IMR-90 (cell line): ENCODE results near the gene ZMIZ1. TPM values are rescaled to one million over a fixed set of nuclear protein-coding genes. Genes with fewer than 3 reads are reported as not detected.
A peak's percentile ranks its signal among the peaks of the same experiment; 100 is the strongest.

ENCODE experiments used
- ATAC-seq: fragments of 200-7000 bp; cut with Tn5 transposase; 2 replicates; pipeline ENCODE4 v1.9.1; 2020; ENCODE audit warnings: low read depth, mild to moderate bottlenecking, moderate library complexity
- BruUV-seq: library from RNA; stranded (reverse); fragments of 400-500 nt; replicated peaks from 2 replicates; lab custom pipeline; 2021; lab: Mats Ljungman, UMichigan
- CTCF ChIA-PET: fragments of 300-600 bp; formaldehyde crosslinking; extraction: SDS; loops from one replicate; lab custom pipeline; 2021; ENCODE audit warnings: antibody characterized with exemption; lab: Yijun Ruan, JAX
- POLR2A ChIA-PET: fragments of 300-600 bp; sonication (Branson Sonifier 250); formaldehyde crosslinking; loops from one replicate; lab custom pipeline; 2022; ENCODE audit warnings: antibody characterized with exemption; ENCODE audit not compliant: unreplicated experiment; lab: Charles Lee
- DNase-seq: peaks from one replicate; pipeline ENCODE4 v3.0.0; 2013
- H2AFZ ChIP-seq: replicated peaks from 2 replicates; pipeline ENCODE3; 2013; ENCODE audit warnings: low read length, mild to moderate bottlenecking; ENCODE audit not compliant: poor library complexity
- H2AK5ac ChIP-seq: 2 replicates; pipeline ENCODE4 v1.6.1; 2013; ENCODE audit warnings: low read depth, low read length, inconsistent platforms
- H2AK9ac ChIP-seq: replicated peaks from 2 replicates; pipeline ENCODE3; 2013; ENCODE audit warnings: mild to moderate bottlenecking, low read depth, low read length, moderate library complexity; ENCODE audit not compliant: poor library complexity
- H2BK120ac ChIP-seq: 2 replicates; pipeline ENCODE4 v1.6.1; 2013; ENCODE audit warnings: low read depth, low read length, inconsistent platforms
- H2BK15ac ChIP-seq: 3 replicates; pipeline ENCODE4 v1.6.1; 2013; ENCODE audit warnings: low read depth, low read length, inconsistent platforms
- H2BK20ac ChIP-seq: 2 replicates; pipeline ENCODE4 v1.6.1; 2013; ENCODE audit warnings: low read depth, mild to moderate bottlenecking, inconsistent platforms, low read length, moderate library complexity
- H2BK5ac ChIP-seq: 2 replicates; pipeline ENCODE4 v1.6.1; 2013; ENCODE audit warnings: mild to moderate bottlenecking, low read depth, low read length, inconsistent platforms; ENCODE audit not compliant: poor library complexity, severe bottlenecking
- H3K14ac ChIP-seq: replicated peaks from 2 replicates; pipeline ENCODE4 v1.6.1; 2013; ENCODE audit warnings: low read depth, low read length, inconsistent platforms
- H3K18ac ChIP-seq: 2 replicates; pipeline ENCODE4 v1.6.1; 2013; ENCODE audit warnings: low read depth, low read length, control low read depth
- H3K23ac ChIP-seq: 2 replicates; pipeline ENCODE4 v1.6.1; 2013; ENCODE audit warnings: low read depth, low read length, inconsistent platforms
- H3K27ac ChIP-seq: 2 replicates; pipeline ENCODE4 v1.5.1; 2013; ENCODE audit warnings: mild to moderate bottlenecking, control low read depth, low read length; ENCODE audit not compliant: insufficient read depth
- H3K27me3 ChIP-seq: 2 replicates; pipeline ENCODE4 v1.6.1; 2013; ENCODE audit warnings: low read length; ENCODE audit not compliant: control insufficient read depth, insufficient read depth
- H3K36me3 ChIP-seq: 2 replicates; pipeline ENCODE4 v1.6.1; 2013; ENCODE audit warnings: low read length, mixed read lengths; ENCODE audit not compliant: control insufficient read depth, insufficient read depth
- H3K4ac ChIP-seq: 2 replicates; pipeline ENCODE4 v1.6.1; 2013; ENCODE audit warnings: low read depth, low read length, inconsistent platforms
- H3K4me1 ChIP-seq: 2 replicates; pipeline ENCODE4 v1.6.1; 2013; ENCODE audit warnings: low read length, mixed read lengths; ENCODE audit not compliant: control insufficient read depth, insufficient read depth
- H3K4me2 ChIP-seq: 2 replicates; pipeline ENCODE4 v1.6.1; 2013; ENCODE audit warnings: low read depth, mild to moderate bottlenecking, control low read depth, low read length, moderate library complexity
- H3K4me3 ChIP-seq: 2 replicates; pipeline ENCODE4 v1.5.1; 2013; ENCODE audit warnings: low read depth, mild to moderate bottlenecking, control low read depth, low read length, moderate library complexity; ENCODE audit not compliant: insufficient read depth
- H3K56ac ChIP-seq: 2 replicates; pipeline ENCODE4 v1.6.1; 2013; ENCODE audit warnings: low read length, inconsistent platforms; ENCODE audit not compliant: insufficient read depth; ENCODE audit errors: extremely low read depth
- H3K79me1 ChIP-seq, 2 experiments: 2 replicates each; pipeline ENCODE4 v1.6.1; 2013; ENCODE audit warnings: low read length in 2 of 2, inconsistent platforms in 1 of 2, low read depth in 1 of 2
- H3K9ac ChIP-seq: 2 replicates; pipeline ENCODE4 v1.6.1; 2013; ENCODE audit warnings: low read depth, low read length, control low read depth
- H3K9me1 ChIP-seq: 2 replicates; pipeline ENCODE4 v1.6.1; 2013; ENCODE audit warnings: low read length, inconsistent platforms; ENCODE audit not compliant: insufficient read depth
- H3K9me3 ChIP-seq: 2 replicates; pipeline ENCODE4 v1.6.1; 2013; ENCODE audit warnings: low read length; ENCODE audit not compliant: control insufficient read depth, insufficient read depth
- H4K20me1 ChIP-seq: 2 replicates; pipeline ENCODE4 v1.6.1; 2013; ENCODE audit warnings: low read length, inconsistent platforms; ENCODE audit not compliant: insufficient read depth
- H4K5ac ChIP-seq: 2 replicates; pipeline ENCODE4 v1.6.1; 2013; ENCODE audit warnings: mild to moderate bottlenecking, low read depth, low read length, control low read depth
- H4K8ac ChIP-seq, 2 experiments: 2 replicates each; pipeline ENCODE4 v1.6.1; 2013; ENCODE audit warnings: low read depth in 2 of 2, low read length in 2 of 2, control low read depth in 1 of 2, inconsistent platforms in 1 of 2
- H4K91ac ChIP-seq: 2 replicates; pipeline ENCODE4 v1.6.1; 2013; ENCODE audit warnings: low read depth, low read length, inconsistent platforms; ENCODE audit not compliant: insufficient read depth
- BHLHE40 ChIP-seq: fragments of 150-350 bp; IDR thresholded peaks from 2 replicates; pipeline ENCODE4 v1.6.1; 2016; ENCODE audit warnings: mild to moderate bottlenecking, low read depth, low read length
- CEBPB ChIP-seq: IDR thresholded peaks from 2 replicates; pipeline ENCODE4 v1.6.1; 2012; ENCODE audit warnings: low read depth, low read length, improper control_type of control experiment
- CHD1 ChIP-seq: IDR thresholded peaks from 2 replicates; pipeline ENCODE4 v1.6.1; 2012; ENCODE audit warnings: low read depth, low read length, improper control_type of control experiment
- CTCF ChIP-seq: conservative IDR thresholded peaks from 2 replicates; pipeline ENCODE4 v1.5.1; 2012; ENCODE audit warnings: mild to moderate bottlenecking, low read depth, low read length, improper control_type of control experiment
- ELK1 ChIP-seq: fragments of 150-350 bp; IDR thresholded peaks from 2 replicates; pipeline ENCODE4 v1.6.1; 2016; ENCODE audit warnings: low read depth, mild to moderate bottlenecking, low read length, moderate library complexity, borderline replicate concordance
- FOS ChIP-seq: fragments of 150-350 bp; IDR thresholded peaks from 2 replicates; pipeline ENCODE4 v1.6.1; 2016; ENCODE audit warnings: low read depth, low read length
- MAFK ChIP-seq: IDR thresholded peaks from 2 replicates; pipeline ENCODE4 v1.6.1; 2012; ENCODE audit warnings: low read depth, low read length, improper control_type of control experiment
- MAZ ChIP-seq: IDR thresholded peaks from 2 replicates; pipeline ENCODE4 v1.6.1; 2012; ENCODE audit warnings: low read depth, mild to moderate bottlenecking, low read length, improper control_type of control experiment, moderate library complexity, borderline replicate concordance
- MXI1 ChIP-seq: IDR thresholded peaks from 2 replicates; pipeline ENCODE4 v1.6.1; 2012; ENCODE audit warnings: low read depth, mild to moderate bottlenecking, low read length, moderate library complexity, borderline replicate concordance
- NFE2L2 ChIP-seq: fragments of 150-350 bp; IDR thresholded peaks from 2 replicates; pipeline ENCODE4 v1.6.1; 2016; ENCODE audit warnings: low read depth, mild to moderate bottlenecking, low read length
- POLR2A ChIP-seq: IDR thresholded peaks from 2 replicates; pipeline ENCODE4 v1.6.1; 2012; ENCODE audit warnings: mild to moderate bottlenecking, low read depth, low read length
- RAD21 ChIP-seq: IDR thresholded peaks from 2 replicates; pipeline ENCODE4 v1.6.1; 2012; ENCODE audit warnings: low read length, improper control_type of control experiment
- RCOR1 ChIP-seq: IDR thresholded peaks from 2 replicates; pipeline ENCODE4 v1.6.1; 2012; ENCODE audit warnings: mild to moderate bottlenecking, low read length, improper control_type of control experiment; ENCODE audit not compliant: insufficient replicate concordance
- RFX5 ChIP-seq: IDR thresholded peaks from 2 replicates; pipeline ENCODE4 v1.8.0; 2012; ENCODE audit warnings: low read depth, mild to moderate bottlenecking, low read length, moderate library complexity
- SMC3 ChIP-seq: fragments of 150-350 bp; IDR thresholded peaks from 2 replicates; pipeline ENCODE4 v1.6.1; 2016; ENCODE audit warnings: low read depth, mild to moderate bottlenecking, antibody characterized with exemption, low read length, moderate library complexity
- USF2 ChIP-seq: fragments of 150-350 bp; IDR thresholded peaks from 2 replicates; pipeline ENCODE4 v1.6.1; 2017; ENCODE audit warnings: mild to moderate bottlenecking, antibody characterized with exemption, low read length, low read depth
- WGBS, 2 experiments: methylation state at CpG; one replicate each; pipeline versions ENCODE4 v1.1.5 to v1.1.7; 2013; ENCODE audit warnings: missing lambda C conversion rate in 2 of 2; ENCODE audit not compliant: insufficient read length in 1 of 2; ENCODE audit errors: extremely low coverage in 2 of 2; 5-methylcytosine and 5-hydroxymethylcytosine counted together
- dilution Hi-C: fragments of 300-500 bp; cut with HindIII; formaldehyde crosslinking; loops from one replicate; pipeline ENCODE4 v1.14.3; 2018; ENCODE audit warnings: low sequenced_read_pairs; ENCODE audit not compliant: unreplicated experiment
- in situ Hi-C: fragments of 300-500 bp; cut with MboI; formaldehyde crosslinking; loops from 3 replicates; pipeline ENCODE4 v1.14.3; 2019; ENCODE audit warnings: low sequenced_read_pairs, inconsistent platforms, mixed read lengths
- intact Hi-C: fragments of 100-400 bp; cut with micrococcal nuclease; formaldehyde crosslinking; loops from 2 replicates; pipeline ENCODE4 v1.10.0; 2022
- polyA plus RNA-seq, 3 experiments: library from polyadenylated mRNA; depleted of rRNA; stranded (reverse); fragments of >200 nt; gene quantifications; 2 replicates each; pipeline ENCODE4 v1.2.3, GENCODE V29; 2012; ENCODE audit warnings: low replicate concordance in 1 of 3
- total RNA-seq: library from RNA; depleted of rRNA; stranded (reverse); fragments of >200 nt; gene quantifications from 2 replicates; pipeline ENCODE4 v1.2.3, GENCODE V29; 2012

ZMIZ1 gene
- total and polyA plus RNA-seq, 2 of the 4 experiments (the other 2 are of a cell fraction), result 6.6 to 48.7 TPM

GRCh38 chr10:79349766-79350406 lies 281.1 kb downstream of the ZMIZ1 start:
- ATAC-seq, result no peak
- H3K56ac ChIP-seq, result no peak overlapping the region
- H3K27ac ChIP-seq, result no peak overlapping the region

More at GRCh38 chr10:79349766-79350406, 281.1 kb downstream of the ZMIZ1 start:
- H2AK9ac ChIP-seq, result no peak overlapping the region
- no peak for TF ChIP-seq NFE2L2
- no peak for TF ChIP-seq SMC3
- TF ChIP-seq BHLHE40, result no peak
- TF ChIP-seq FOS, result no peak
- no peak for TF ChIP-seq RCOR1
- TF ChIP-seq MXI1, result no peak
- TF ChIP-seq CTCF, result no peak
- TF ChIP-seq ELK1, result no peak
- no peak for TF ChIP-seq RAD21
- TF ChIP-seq USF2, result no peak
- TF ChIP-seq CHD1, result no peak
- TF ChIP-seq CEBPB, result no peak
- no peak for TF ChIP-seq MAFK
- no peak for TF ChIP-seq POLR2A
- no peak for TF ChIP-seq RFX5
- no peak for TF ChIP-seq MAZ
- H3K4ac ChIP-seq, result no peak overlapping the region
- H2BK5ac ChIP-seq, result no peak overlapping the region
- POLR2A ChIA-PET, result interaction anchor here (0.6 kb wide), 1 partner anchor 78 kb away, joined by 3 read pairs; no protein-coding TSS in a partner anchor
- no peaks in the 10 kb centered on the region for H3K9me3 ChIP-seq
- H3K27me3 ChIP-seq, result no peaks in the 10 kb centered on the region
- H4K91ac ChIP-seq, result no peak overlapping the region
- no TSS peak for BruUV-seq
- H2AK5ac ChIP-seq, result no peak overlapping the region
- in situ Hi-C loops (no loop called here), intact Hi-C loops (no loop called here), dilution Hi-C loops (no loop called here)
- H2BK20ac ChIP-seq, result no peak overlapping the region
- CTCF ChIA-PET, result no interaction called here
- peak overlapping the region; percentile 67; the same call in 1 of the 2 replicates for H3K23ac ChIP-seq
- no peak overlapping the region for H2BK120ac ChIP-seq
- peaks cover 53% of the 10 kb centered on the region for H4K20me1 ChIP-seq
- peaks cover 15% of the 10 kb centered on the region for H3K4me1 ChIP-seq
- no peak overlapping the region for H3K14ac ChIP-seq
- peaks cover 55% of the 10 kb centered on the region for H3K36me3 ChIP-seq
- no peak overlapping the region for H3K18ac ChIP-seq
- DNase-seq, result no peak
- H2AFZ ChIP-seq, result peak overlapping the region; percentile 34
- no peak overlapping the region for H3K4me3 ChIP-seq
- H3K79me1 ChIP-seq, result peaks cover 30 to 60% of the 10 kb centered on the region in 2 experiments
- no peak overlapping the region for H4K5ac ChIP-seq
- no peak overlapping the region for H4K8ac ChIP-seq
- no peak overlapping the region for H3K9ac ChIP-seq
- H3K9me1 ChIP-seq, result peaks cover 24% of the 10 kb centered on the region
- WGBS, 2 experiments, result 100% methylated on average over 1 of the region's 6 CpGs; no CpG with 5 or more reads in 1 of the 2 experiments
- no peak overlapping the region for H2BK15ac ChIP-seq
- 0 out of 2 replicates have a peak overlapping the region, but pooled peaks have one; percentile 16 for H3K4me2 ChIP-seq
